ENCODE results near the gene PCDHGA5.

The PCDHGA5 gene

GRCh38 chr5:141362719-141363118 is 1.2 kb upstream of the PCDHGA5 start:
- no peak for TF ChIP-seq SPI1 (IDR thresholded peaks at IDR 0.05; ENCODE audit: borderline replicate concordance, low read depth)
- TF ChIP-seq, protein P1, sequence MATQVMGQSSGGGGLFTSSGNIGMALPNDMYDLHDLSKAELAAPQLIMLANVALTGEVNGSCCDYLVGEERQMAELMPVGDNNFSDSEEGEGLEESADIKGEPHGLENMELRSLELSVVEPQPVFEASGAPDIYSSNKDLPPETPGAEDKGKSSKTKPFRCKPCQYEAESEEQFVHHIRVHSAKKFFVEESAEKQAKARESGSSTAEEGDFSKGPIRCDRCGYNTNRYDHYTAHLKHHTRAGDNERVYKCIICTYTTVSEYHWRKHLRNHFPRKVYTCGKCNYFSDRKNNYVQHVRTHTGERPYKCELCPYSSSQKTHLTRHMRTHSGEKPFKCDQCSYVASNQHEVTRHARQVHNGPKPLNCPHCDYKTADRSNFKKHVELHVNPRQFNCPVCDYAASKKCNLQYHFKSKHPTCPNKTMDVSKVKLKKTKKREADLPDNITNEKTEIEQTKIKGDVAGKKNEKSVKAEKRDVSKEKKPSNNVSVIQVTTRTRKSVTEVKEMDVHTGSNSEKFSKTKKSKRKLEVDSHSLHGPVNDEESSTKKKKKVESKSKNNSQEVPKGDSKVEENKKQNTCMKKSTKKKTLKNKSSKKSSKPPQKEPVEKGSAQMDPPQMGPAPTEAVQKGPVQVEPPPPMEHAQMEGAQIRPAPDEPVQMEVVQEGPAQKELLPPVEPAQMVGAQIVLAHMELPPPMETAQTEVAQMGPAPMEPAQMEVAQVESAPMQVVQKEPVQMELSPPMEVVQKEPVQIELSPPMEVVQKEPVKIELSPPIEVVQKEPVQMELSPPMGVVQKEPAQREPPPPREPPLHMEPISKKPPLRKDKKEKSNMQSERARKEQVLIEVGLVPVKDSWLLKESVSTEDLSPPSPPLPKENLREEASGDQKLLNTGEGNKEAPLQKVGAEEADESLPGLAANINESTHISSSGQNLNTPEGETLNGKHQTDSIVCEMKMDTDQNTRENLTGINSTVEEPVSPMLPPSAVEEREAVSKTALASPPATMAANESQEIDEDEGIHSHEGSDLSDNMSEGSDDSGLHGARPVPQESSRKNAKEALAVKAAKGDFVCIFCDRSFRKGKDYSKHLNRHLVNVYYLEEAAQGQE (IDR thresholded peaks at IDR 0.05; ENCODE audit: insufficient replicate concordance, low read depth): no peak
- TF ChIP-seq, protein P2, sequence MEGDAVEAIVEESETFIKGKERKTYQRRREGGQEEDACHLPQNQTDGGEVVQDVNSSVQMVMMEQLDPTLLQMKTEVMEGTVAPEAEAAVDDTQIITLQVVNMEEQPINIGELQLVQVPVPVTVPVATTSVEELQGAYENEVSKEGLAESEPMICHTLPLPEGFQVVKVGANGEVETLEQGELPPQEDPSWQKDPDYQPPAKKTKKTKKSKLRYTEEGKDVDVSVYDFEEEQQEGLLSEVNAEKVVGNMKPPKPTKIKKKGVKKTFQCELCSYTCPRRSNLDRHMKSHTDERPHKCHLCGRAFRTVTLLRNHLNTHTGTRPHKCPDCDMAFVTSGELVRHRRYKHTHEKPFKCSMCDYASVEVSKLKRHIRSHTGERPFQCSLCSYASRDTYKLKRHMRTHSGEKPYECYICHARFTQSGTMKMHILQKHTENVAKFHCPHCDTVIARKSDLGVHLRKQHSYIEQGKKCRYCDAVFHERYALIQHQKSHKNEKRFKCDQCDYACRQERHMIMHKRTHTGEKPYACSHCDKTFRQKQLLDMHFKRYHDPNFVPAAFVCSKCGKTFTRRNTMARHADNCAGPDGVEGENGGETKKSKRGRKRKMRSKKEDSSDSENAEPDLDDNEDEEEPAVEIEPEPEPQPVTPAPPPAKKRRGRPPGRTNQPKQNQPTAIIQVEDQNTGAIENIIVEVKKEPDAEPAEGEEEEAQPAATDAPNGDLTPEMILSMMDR (IDR thresholded peaks at IDR 0.05; ENCODE audit: insufficient read depth, low read length): no peak
- no peak for TF ChIP-seq POLR2AphosphoS5 (IDR thresholded peaks at IDR 0.05; ENCODE audit: low read depth)
- H3K27ac ChIP-seq (replicated peaks): no peak overlapping the region
- no peak overlapping the region for H3K4me3 ChIP-seq (replicated peaks; ENCODE audit: insufficient read depth, low read length)
- H3K27me3 ChIP-seq (ENCODE audit: insufficient read depth, poor library complexity, severe bottlenecking): no peaks in the 10 kb centered on the region
- no peak for DNase-seq (ENCODE audit: low read depth in 1 of 2, low spot score in 1 of 2)

- Histone ChIP-seq H3K27me3 (ENCODE audit: insufficient read depth, poor library complexity, severe bottlenecking) (no peaks in the 10 kb centered on the region), H3K4me3 (replicated peaks; ENCODE audit: insufficient read depth, low read length) (no peak overlapping the region), H3K27ac (replicated peaks) (no peak overlapping the region)
- DNase-seq (ENCODE audit: low read depth in 1 of 2, low spot score in 1 of 2): no peak
- TF ChIP-seq, protein P2 (IDR thresholded peaks at IDR 0.05; ENCODE audit: insufficient read depth, low read length): no peak
- TF ChIP-seq GABPA (IDR thresholded peaks at IDR 0.05; ENCODE audit: low read depth): no peak
- no peak for TF ChIP-seq POLR2AphosphoS5 (IDR thresholded peaks at IDR 0.05; ENCODE audit: low read depth)
- TF ChIP-seq, protein P1 (IDR thresholded peaks at IDR 0.05; ENCODE audit: insufficient replicate concordance, low read depth): no peak
- no peak for TF ChIP-seq SPI1 (IDR thresholded peaks at IDR 0.05; ENCODE audit: borderline replicate concordance, low read depth)
These were observed 2.3 kb downstream of the PCDHGA5 start for GRCh38 chr5:141366016-141366896.

DNA sequence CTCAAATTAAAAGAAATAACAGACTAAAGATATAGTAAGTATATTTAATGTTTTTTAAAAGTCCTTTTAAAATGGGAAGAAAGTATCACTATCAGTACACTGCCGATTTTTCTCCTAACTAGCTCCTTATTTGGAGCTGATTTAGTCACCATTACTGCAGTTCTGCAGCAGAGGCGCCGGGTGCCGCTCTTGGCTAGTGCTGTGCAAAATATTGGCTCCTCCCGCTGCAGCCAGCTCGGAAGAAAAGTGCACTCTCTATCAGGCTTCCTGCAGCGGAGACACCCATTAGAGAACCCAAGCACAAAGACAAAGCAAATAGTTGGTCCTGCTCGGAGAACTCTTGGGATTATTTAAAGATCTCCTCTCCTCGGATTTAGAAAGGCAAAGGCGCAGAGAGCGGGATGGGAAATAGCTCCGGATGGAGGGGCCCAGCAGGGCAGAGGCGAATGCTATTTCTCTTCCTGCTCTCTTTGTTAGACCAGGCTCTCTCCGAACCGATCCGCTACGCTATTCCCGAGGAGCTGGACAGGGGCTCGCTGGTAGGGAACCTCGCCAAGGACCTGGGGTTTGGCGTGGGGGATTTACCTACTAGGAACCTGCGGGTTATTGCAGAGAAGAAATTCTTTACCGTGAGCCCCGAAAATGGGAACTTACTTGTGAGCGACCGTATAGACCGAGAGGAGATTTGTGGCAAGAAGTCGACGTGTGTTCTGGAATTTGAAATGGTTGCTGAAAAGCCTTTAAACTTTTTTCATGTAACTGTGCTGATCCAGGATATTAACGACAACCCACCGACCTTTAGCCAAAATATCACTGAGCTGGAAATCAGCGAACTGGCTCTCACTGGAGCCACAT is 6.3 kb downstream of the PCDHGA5 start, which contains the start of gene PCDHGB3:
Gene PCDHGB3, plus strand, starts transcription at position 249 of the 855 bp plus-strand sequence. Its CDS starts 153 bp downstream, at position 402.
- no peak for TF ChIP-seq POLR2AphosphoS5 (IDR thresholded peaks at IDR 0.05; ENCODE audit: low read depth)
- TF ChIP-seq, protein P2 (IDR thresholded peaks at IDR 0.05; ENCODE audit: insufficient read depth, low read length): peak; percentile 70
- TF ChIP-seq, protein P1 (IDR thresholded peaks at IDR 0.05; ENCODE audit: insufficient replicate concordance, low read depth): peak; percentile 27
- peak within 1 kb of the TSS; percentile 56 for H3K4me3 ChIP-seq (replicated peaks; ENCODE audit: insufficient read depth, low read length)
- no peaks in the 10 kb centered on the region for H3K27me3 ChIP-seq (ENCODE audit: insufficient read depth, poor library complexity, severe bottlenecking)
- peak; percentile 55 to 81 for DNase-seq (ENCODE audit: low read depth in 1 of 2, low spot score in 1 of 2)
- H3K27ac ChIP-seq (replicated peaks): no peak within 1 kb of the TSS
